Measurements from ENCODE around the gene ENKD1.

DNA sequence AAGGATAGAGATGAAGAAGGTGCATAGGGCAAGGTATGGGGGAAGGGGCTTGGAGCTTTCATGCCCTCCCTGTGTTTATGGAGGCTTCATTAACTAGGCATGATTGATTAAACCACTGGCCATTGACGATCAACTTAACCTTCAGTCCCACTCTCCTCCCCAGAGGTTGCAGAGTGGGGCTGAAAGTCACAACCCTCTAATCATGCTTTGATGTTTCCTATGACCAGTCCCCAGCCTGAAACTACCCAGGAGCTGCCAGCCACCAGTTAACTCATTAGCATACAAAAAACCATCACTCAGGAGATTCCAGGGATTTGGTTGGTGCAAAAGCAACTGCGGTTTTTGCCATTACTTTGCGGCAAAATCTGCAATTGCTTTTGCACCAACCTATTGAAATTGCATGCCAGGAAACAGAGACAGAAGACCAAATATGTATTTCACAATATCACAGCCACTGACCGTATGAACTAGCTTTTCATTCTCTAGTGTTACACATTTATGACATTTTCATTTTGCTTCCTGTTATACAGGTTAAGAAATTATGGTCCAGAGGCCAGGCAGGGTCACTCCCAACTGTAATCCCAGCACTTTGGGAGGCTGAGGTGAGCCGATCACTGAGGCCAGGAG lies 47.2 kb upstream of the ENKD1 start:
- TF ChIP-seq, protein P1, sequence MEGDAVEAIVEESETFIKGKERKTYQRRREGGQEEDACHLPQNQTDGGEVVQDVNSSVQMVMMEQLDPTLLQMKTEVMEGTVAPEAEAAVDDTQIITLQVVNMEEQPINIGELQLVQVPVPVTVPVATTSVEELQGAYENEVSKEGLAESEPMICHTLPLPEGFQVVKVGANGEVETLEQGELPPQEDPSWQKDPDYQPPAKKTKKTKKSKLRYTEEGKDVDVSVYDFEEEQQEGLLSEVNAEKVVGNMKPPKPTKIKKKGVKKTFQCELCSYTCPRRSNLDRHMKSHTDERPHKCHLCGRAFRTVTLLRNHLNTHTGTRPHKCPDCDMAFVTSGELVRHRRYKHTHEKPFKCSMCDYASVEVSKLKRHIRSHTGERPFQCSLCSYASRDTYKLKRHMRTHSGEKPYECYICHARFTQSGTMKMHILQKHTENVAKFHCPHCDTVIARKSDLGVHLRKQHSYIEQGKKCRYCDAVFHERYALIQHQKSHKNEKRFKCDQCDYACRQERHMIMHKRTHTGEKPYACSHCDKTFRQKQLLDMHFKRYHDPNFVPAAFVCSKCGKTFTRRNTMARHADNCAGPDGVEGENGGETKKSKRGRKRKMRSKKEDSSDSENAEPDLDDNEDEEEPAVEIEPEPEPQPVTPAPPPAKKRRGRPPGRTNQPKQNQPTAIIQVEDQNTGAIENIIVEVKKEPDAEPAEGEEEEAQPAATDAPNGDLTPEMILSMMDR (conservative IDR thresholded peaks at IDR 0.05; ENCODE audit: low read depth in 2 of 2), result no peak
- TF ChIP-seq POLR2AphosphoS5 (IDR thresholded peaks at IDR 0.05; ENCODE audit: low read depth), result no peak
- TF ChIP-seq EZH2 (IDR thresholded peaks at IDR 0.05; ENCODE audit: low read depth, unreplicated experiment), result no peak
- no peak for TF ChIP-seq JUNB (IDR thresholded peaks at IDR 0.05; ENCODE audit: unreplicated experiment)
- TF ChIP-seq, protein P2, sequence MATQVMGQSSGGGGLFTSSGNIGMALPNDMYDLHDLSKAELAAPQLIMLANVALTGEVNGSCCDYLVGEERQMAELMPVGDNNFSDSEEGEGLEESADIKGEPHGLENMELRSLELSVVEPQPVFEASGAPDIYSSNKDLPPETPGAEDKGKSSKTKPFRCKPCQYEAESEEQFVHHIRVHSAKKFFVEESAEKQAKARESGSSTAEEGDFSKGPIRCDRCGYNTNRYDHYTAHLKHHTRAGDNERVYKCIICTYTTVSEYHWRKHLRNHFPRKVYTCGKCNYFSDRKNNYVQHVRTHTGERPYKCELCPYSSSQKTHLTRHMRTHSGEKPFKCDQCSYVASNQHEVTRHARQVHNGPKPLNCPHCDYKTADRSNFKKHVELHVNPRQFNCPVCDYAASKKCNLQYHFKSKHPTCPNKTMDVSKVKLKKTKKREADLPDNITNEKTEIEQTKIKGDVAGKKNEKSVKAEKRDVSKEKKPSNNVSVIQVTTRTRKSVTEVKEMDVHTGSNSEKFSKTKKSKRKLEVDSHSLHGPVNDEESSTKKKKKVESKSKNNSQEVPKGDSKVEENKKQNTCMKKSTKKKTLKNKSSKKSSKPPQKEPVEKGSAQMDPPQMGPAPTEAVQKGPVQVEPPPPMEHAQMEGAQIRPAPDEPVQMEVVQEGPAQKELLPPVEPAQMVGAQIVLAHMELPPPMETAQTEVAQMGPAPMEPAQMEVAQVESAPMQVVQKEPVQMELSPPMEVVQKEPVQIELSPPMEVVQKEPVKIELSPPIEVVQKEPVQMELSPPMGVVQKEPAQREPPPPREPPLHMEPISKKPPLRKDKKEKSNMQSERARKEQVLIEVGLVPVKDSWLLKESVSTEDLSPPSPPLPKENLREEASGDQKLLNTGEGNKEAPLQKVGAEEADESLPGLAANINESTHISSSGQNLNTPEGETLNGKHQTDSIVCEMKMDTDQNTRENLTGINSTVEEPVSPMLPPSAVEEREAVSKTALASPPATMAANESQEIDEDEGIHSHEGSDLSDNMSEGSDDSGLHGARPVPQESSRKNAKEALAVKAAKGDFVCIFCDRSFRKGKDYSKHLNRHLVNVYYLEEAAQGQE (IDR thresholded peaks at IDR 0.05; ENCODE audit: unreplicated experiment), result no peak
- TF ChIP-seq, protein P3, sequence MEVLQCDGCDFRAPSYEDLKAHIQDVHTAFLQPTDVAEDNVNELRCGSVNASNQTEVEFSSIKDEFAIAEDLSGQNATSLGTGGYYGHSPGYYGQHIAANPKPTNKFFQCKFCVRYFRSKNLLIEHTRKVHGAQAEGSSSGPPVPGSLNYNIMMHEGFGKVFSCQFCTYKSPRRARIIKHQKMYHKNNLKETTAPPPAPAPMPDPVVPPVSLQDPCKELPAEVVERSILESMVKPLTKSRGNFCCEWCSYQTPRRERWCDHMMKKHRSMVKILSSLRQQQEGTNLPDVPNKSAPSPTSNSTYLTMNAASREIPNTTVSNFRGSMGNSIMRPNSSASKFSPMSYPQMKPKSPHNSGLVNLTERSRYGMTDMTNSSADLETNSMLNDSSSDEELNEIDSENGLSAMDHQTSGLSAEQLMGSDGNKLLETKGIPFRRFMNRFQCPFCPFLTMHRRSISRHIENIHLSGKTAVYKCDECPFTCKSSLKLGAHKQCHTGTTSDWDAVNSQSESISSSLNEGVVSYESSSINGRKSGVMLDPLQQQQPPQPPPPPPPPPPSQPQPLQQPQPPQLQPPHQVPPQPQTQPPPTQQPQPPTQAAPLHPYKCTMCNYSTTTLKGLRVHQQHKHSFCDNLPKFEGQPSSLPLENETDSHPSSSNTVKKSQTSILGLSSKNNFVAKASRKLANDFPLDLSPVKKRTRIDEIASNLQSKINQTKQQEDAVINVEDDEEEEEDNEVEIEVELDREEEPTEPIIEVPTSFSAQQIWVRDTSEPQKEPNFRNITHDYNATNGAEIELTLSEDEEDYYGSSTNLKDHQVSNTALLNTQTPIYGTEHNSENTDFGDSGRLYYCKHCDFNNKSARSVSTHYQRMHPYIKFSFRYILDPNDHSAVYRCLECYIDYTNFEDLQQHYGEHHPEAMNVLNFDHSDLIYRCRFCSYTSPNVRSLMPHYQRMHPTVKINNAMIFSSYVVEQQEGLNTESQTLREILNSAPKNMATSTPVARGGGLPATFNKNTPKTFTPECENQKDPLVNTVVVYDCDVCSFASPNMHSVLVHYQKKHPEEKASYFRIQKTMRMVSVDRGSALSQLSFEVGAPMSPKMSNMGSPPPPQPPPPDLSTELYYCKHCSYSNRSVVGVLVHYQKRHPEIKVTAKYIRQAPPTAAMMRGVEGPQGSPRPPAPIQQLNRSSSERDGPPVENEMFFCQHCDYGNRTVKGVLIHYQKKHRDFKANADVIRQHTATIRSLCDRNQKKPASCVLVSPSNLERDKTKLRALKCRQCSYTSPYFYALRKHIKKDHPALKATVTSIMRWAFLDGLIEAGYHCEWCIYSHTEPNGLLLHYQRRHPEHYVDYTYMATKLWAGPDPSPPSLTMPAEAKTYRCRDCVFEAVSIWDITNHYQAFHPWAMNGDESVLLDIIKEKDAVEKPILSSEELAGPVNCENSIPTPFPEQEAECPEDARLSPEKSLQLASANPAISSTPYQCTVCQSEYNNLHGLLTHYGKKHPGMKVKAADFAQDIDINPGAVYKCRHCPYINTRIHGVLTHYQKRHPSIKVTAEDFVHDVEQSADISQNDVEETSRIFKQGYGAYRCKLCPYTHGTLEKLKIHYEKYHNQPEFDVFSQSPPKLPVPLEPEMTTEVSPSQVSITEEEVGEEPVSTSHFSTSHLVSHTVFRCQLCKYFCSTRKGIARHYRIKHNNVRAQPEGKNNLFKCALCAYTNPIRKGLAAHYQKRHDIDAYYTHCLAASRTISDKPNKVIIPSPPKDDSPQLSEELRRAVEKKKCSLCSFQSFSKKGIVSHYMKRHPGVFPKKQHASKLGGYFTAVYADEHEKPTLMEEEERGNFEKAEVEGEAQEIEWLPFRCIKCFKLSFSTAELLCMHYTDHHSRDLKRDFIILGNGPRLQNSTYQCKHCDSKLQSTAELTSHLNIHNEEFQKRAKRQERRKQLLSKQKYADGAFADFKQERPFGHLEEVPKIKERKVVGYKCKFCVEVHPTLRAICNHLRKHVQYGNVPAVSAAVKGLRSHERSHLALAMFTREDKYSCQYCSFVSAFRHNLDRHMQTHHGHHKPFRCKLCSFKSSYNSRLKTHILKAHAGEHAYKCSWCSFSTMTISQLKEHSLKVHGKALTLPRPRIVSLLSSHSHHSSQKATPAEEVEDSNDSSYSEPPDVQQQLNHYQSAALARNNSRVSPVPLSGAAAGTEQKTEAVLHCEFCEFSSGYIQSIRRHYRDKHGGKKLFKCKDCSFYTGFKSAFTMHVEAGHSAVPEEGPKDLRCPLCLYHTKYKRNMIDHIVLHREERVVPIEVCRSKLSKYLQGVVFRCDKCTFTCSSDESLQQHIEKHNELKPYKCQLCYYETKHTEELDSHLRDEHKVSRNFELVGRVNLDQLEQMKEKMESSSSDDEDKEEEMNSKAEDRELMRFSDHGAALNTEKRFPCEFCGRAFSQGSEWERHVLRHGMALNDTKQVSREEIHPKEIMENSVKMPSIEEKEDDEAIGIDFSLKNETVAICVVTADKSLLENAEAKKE (CRISPR knock-in tag; IDR thresholded peaks at IDR 0.05), result no peak

All from GM23338 (cell line).